GM12873 (cell line): ENCODE measurements around the gene SFT2D2.

Experiments used
- TF ChIP-seq, protein P1 (sequence below): IDR thresholded peaks from 2 replicates; pipeline ENCODE4 v1.5.1; 2012; ENCODE audit warnings: low read depth, mild to moderate bottlenecking, moderate library complexity, low read length, control low read depth; ENCODE audit not compliant: insufficient read depth; ENCODE audit errors: missing control alignments

SFT2D2 gene

DNA sequence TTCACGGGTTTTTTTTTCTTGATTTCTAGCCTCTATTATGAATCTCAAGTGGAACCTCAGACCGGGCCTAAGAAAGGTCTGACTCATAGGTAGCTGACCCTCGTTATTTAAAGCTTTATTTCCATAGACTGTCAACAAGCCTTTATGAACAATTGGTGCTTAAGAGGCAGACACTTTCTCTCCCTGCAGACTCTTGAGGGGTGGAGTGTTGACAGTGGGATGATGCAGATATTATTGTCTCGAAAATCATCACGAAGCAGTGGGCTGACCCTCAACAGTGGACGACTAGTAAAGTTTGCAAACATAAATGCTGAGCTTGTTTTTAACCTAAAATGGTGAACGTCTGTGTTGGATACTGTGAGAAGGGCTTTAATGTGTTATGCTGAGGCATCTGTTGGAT, 1.8 kb downstream of the SFT2D2 start:
- TF ChIP-seq, protein P1, sequence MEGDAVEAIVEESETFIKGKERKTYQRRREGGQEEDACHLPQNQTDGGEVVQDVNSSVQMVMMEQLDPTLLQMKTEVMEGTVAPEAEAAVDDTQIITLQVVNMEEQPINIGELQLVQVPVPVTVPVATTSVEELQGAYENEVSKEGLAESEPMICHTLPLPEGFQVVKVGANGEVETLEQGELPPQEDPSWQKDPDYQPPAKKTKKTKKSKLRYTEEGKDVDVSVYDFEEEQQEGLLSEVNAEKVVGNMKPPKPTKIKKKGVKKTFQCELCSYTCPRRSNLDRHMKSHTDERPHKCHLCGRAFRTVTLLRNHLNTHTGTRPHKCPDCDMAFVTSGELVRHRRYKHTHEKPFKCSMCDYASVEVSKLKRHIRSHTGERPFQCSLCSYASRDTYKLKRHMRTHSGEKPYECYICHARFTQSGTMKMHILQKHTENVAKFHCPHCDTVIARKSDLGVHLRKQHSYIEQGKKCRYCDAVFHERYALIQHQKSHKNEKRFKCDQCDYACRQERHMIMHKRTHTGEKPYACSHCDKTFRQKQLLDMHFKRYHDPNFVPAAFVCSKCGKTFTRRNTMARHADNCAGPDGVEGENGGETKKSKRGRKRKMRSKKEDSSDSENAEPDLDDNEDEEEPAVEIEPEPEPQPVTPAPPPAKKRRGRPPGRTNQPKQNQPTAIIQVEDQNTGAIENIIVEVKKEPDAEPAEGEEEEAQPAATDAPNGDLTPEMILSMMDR, result no peak

DNA sequence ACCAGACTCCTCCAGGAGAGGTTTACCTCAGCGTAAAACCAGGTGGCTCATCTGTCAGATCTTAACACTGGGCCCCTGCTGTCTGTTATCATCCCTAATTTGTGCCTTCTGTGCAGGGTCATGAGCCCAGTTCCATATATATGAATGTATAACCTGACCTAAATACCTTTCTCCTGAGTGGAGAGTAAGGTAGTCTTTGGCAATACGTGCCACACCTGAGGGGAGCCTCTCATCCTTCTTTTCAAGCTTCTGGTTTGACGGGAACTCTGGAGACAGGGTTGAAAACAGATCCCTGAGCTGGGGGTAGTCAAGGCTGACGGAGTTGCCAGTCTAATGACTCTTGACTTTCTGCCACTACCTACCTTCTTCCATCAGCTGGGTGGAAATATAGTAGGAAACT, 4.1 kb downstream of the SFT2D2 start:
- TF ChIP-seq, protein P1, result no peak

DNA sequence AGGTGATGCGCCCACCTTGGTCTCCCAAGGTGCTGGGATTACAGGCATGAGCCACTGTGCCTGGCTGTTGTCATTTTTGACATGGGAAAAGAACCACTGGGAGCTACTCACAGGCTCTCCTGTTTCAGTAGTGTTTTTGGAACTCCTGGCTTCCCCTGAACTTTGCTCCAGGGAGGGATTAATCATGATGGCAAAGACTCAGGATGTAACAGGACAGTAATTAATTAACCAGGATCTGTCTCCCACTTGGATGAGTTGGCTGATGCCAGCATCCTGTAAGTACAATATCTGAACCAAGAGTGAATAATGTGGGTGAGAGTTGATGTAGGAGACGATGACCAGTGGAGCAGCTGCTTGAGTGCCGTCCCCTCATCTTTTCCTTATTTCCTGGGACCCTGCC, 4.9 kb downstream of the SFT2D2 start:
- TF ChIP-seq, protein P1, result no peak

DNA sequence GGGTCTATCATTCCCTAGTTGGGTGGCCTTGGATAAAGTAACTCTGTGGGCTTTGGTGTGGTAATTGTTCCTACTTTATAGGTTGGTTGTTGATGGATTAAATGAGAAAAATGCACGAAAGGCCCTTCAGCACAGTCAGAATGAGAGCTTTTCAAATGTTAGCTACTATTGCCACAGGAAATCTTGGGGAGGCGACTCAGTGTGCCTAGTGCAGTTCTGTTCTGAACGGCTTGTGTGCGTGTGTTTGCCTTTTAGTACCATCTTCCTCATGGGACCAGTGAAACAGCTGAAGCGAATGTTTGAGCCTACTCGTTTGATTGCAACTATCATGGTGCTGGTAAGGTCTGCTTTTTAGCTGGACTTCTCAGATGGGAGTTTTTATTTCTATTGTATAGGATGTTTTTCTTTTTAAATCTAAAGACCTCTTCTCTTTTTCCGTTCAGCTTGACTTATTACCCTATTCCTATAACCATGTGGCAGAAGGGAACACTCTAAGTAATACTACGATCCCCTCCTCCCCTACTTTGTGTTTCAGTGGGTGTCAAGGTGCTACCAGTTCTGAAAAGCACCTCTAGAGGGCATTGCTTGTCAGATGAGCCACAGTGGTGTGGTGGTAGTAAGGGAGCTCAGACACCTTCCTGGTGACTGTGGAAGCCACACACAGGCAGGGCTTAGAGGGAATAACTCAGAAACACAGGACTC, 9.2 kb downstream of the SFT2D2 start:
- TF ChIP-seq, protein P1, result peak; percentile 80

DNA sequence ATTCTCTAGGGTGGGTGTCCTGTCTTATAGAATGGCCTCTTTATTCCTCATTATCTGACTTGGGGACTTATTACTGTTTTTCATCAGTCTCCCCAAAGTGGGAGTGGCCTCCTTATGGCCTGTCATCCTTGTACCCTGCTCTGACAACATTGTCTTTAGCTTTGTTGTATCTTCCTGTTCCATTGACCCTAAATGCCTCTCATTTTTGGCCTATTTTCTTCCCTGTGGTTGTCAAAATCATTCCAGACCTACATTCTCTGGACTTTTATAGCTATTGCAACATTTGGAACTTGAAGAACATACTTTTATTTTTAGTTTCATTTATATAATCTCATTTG, 9.7 kb downstream of the SFT2D2 start:
- TF ChIP-seq, protein P1, result no peak

DNA sequence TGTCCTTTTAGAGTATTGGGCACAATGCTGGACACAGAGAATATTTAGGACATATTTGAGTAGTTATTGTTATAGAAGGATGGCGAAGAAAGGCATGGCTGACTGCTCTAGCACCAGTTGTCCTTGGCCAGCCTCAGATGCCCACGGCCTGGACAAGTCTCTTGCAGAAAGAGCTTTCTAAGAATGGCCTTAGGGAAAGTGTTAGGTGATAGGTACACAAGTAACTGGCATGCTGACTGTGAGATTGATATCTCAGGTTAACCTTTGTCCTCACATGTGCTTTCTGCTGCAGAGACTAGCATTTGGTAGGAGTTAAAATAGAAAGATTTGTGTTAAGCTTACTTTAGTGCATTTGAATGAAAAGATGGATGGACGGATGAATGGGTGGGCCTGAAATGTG, 10.1 kb downstream of the SFT2D2 start:
- TF ChIP-seq, protein P1, result no peak

DNA sequence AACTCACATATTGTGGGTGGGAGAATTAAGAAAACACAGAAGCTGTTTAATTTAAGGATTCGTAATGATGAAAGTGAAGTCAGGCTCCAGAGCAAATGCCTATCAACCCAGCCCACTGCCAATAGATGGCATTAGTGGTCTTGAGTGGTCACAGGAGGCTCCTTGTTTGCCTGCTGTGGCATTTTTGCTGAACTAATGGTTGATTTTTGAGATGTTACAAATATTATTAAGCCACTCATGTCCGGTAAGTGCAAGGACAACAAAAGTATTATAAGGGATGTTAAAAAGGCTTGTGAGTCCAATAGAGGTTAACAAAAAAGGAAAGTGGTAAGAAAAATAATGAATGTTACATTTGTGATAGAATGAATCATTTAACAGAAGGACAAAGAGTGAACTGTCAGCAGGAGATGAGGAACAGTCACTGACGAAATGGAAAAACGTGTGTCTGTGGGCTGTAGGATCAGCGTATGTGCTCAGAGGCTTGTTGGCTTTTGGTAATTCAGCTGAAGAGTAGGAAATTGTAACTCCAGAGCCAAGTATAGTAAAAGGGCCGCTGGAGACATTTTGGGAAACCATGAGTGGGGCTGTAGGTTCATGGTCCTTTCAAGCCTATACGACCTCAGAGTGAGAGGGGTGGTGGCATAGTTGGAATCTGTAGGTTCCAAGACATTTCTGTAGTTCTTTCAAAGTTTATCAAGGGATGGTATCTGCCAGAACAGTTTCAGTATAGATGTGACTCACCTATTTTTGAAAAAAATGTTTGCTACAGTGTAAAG, 11.2 kb downstream of the SFT2D2 start:
- TF ChIP-seq, protein P1, result no peak
